GM12878 (cell line): ENCODE results near the gene RELL2. TPM values are rescaled to one million over a fixed set of nuclear protein-coding genes. Genes with fewer than 3 reads are reported as not detected.
A peak's percentile ranks its signal among the peaks of the same experiment; 100 is the strongest.

ENCODE experiments used
- ATF7 ChIP-seq: fragments of 450-650 bp; IDR thresholded peaks from 2 replicates; pipeline ENCODE4 v1.6.1; 2016; ENCODE audit warnings: low read depth, mild to moderate bottlenecking
- BCLAF1 ChIP-seq: fragments of 450-650 bp; IDR thresholded peaks from 2 replicates; pipeline ENCODE4 v1.6.1; 2017; ENCODE audit warnings: antibody characterized with exemption, mild to moderate bottlenecking, moderate library complexity
- CBX5 ChIP-seq: sonication (generic); IDR thresholded peaks from 2 replicates; pipeline ENCODE4 v1.6.1; 2016; ENCODE audit warnings: low read depth, moderate library complexity, mild to moderate bottlenecking, inconsistent platforms
- CREM ChIP-seq: IDR thresholded peaks from 2 replicates; pipeline ENCODE4 v1.6.1; 2014; ENCODE audit warnings: antibody characterized with exemption, low read depth
- ELK1 ChIP-seq: IDR thresholded peaks from 2 replicates; pipeline ENCODE4 v1.6.1; 2012; ENCODE audit warnings: low read depth, low read length, improper control_type of control experiment
- ESRRA ChIP-seq: IDR thresholded peaks from 2 replicates; pipeline ENCODE4 v1.6.1; 2012; ENCODE audit warnings: mild to moderate bottlenecking, low read length, improper control_type of control experiment
- GABPA ChIP-seq: IDR thresholded peaks from 2 replicates; pipeline ENCODE4 v1.6.1; 2014; ENCODE audit warnings: antibody characterized with exemption, low read depth, mild to moderate bottlenecking, inconsistent platforms
- HSF1 ChIP-seq: fragments of 150-350 bp; IDR thresholded peaks from 2 replicates; pipeline ENCODE4 v1.6.1; 2014; ENCODE audit warnings: mild to moderate bottlenecking, low read depth, low read length
- IRF4 ChIP-seq: IDR thresholded peaks from 2 replicates; pipeline ENCODE4 v1.6.1; 2011; ENCODE audit warnings: low read depth, low read length
- KAT2A ChIP-seq: conservative IDR thresholded peaks from 2 replicates; pipeline ENCODE4 v1.6.1; 2011; ENCODE audit warnings: low read depth, low read length; ENCODE audit not compliant: control insufficient read depth
- MEF2A ChIP-seq: IDR thresholded peaks from 2 replicates; pipeline ENCODE4 v1.6.1; 2011; ENCODE audit warnings: low read depth, mild to moderate bottlenecking, low read length, moderate library complexity; ENCODE audit not compliant: insufficient read depth
- MYC ChIP-seq: IDR thresholded peaks from 2 replicates; pipeline ENCODE4 v1.6.1; 2011; ENCODE audit warnings: mild to moderate bottlenecking, low read length, moderate library complexity, inconsistent platforms; ENCODE audit not compliant: insufficient read depth, insufficient replicate concordance, insufficient read length, severe bottlenecking
- NFYB ChIP-seq: IDR thresholded peaks from 2 replicates; pipeline ENCODE4 v1.6.1; 2011; ENCODE audit warnings: low read depth, mild to moderate bottlenecking, low read length, improper control_type of control experiment, moderate library complexity; ENCODE audit not compliant: insufficient read depth
- PAX8 ChIP-seq: fragments of 450-650 bp; IDR thresholded peaks from 2 replicates; pipeline ENCODE4 v1.6.1; 2017; ENCODE audit warnings: mild to moderate bottlenecking, moderate library complexity
- POLR2AphosphoS5 ChIP-seq: IDR thresholded peaks from 2 replicates; pipeline ENCODE4 v1.6.1; 2011; ENCODE audit warnings: mild to moderate bottlenecking, low read length, inconsistent platforms
- RAD21 ChIP-seq: IDR thresholded peaks from 2 replicates; pipeline ENCODE4 v1.6.1; 2011; ENCODE audit warnings: mild to moderate bottlenecking, low read depth, low read length, moderate library complexity; ENCODE audit not compliant: insufficient read depth
- RUNX3 ChIP-seq: IDR thresholded peaks from 2 replicates; pipeline ENCODE4 v1.6.1; 2012; ENCODE audit warnings: low read length, inconsistent platforms
- SMARCA5 ChIP-seq: fragments of 450-650 bp; IDR thresholded peaks from 2 replicates; pipeline ENCODE4 v1.6.1; 2017; ENCODE audit warnings: mild to moderate bottlenecking
- SP1 ChIP-seq: IDR thresholded peaks from one replicate; pipeline ENCODE4 v1.6.1; 2011; ENCODE audit warnings: low read depth, low read length
- SREBF1 ChIP-seq: IDR thresholded peaks from 2 replicates; pipeline ENCODE4 v1.6.1; 2012; ENCODE audit warnings: mild to moderate bottlenecking, low read length
- TBL1XR1 ChIP-seq: IDR thresholded peaks from 2 replicates; pipeline ENCODE4 v1.6.1; 2012; ENCODE audit warnings: low read depth, low read length, improper control_type of control experiment
- TCF7 ChIP-seq: IDR thresholded peaks from 2 replicates; pipeline ENCODE4 v1.6.1; 2014; ENCODE audit warnings: antibody characterized with exemption, borderline replicate concordance
- WRNIP1 ChIP-seq: IDR thresholded peaks from 2 replicates; pipeline ENCODE4 v1.6.1; 2011; ENCODE audit warnings: low read depth, low read length, improper control_type of control experiment, borderline replicate concordance
- YY1 ChIP-seq: IDR thresholded peaks from 2 replicates; pipeline ENCODE4 v1.6.1; 2011; ENCODE audit warnings: low read depth, mild to moderate bottlenecking, low read length
- ZBED1 ChIP-seq: IDR thresholded peaks from 2 replicates; pipeline ENCODE4 v1.6.1; 2016; ENCODE audit warnings: borderline replicate concordance
- ZBTB33 ChIP-seq: fragments of 450-650 bp; IDR thresholded peaks from 2 replicates; pipeline ENCODE4 v1.6.1; 2017; ENCODE audit warnings: mild to moderate bottlenecking
- ZSCAN29 ChIP-seq: fragments of 450-650 bp; IDR thresholded peaks from 2 replicates; pipeline ENCODE4 v1.6.1; 2017; ENCODE audit warnings: mild to moderate bottlenecking, moderate library complexity
- polyA plus RNA-seq, 11 experiments: library from polyadenylated mRNA; depleted of rRNA in 4 of 11; unstranded in 6 of 11; stranded (reverse) in 5 of 11; fragments of >200 nt; fragmentation: Nextera tagmentation in 4 of 11; fragmentation: Illumina TruSeq in 1 of 11; extraction: Ambion mirVana in 4 of 11; extraction: Trizol in 1 of 11; gene quantifications; 1 replicate in 1 of 11; 2 replicates in 10 of 11; pipeline versions ENCODE4 v1.2.1 to v1.2.3, GENCODE V29; 2011 to 2016; ENCODE audit warnings: inconsistent platforms in 2 of 11, missing spikeins in 2 of 11, low read depth in 1 of 11
- total RNA-seq, 4 experiments: library from RNA; depleted of rRNA in 3 of 4; stranded (reverse); fragments of >200 nt in 3 of 4; fragmentation: Illumina TruSeq in 1 of 4; extraction: Trizol in 1 of 4; gene quantifications; 2 replicates each; pipeline versions ENCODE4 v1.2.1 to v1.2.3, GENCODE V29; 2013 to 2021

Gene RELL2
- total and polyA plus RNA-seq, 10 of the 15 experiments (the other 5 are each of a cell fraction or from before 2014, with no cell fraction given) = 0.23 to 21.4 (median 7.1) TPM

- TF ChIP-seq ELK1 = no peak
- TF ChIP-seq SMARCA5 = no peak
- no peak for TF ChIP-seq ZSCAN29
- no peak for TF ChIP-seq MEF2A
- TF ChIP-seq POLR2AphosphoS5 = no peak
- TF ChIP-seq ATF7 = no peak
- TF ChIP-seq ZBTB33 = no peak
- TF ChIP-seq RAD21 = peak; percentile 52
- no peak for TF ChIP-seq SP1
- TF ChIP-seq GABPA = no peak
- no peak for TF ChIP-seq YY1
- no peak for TF ChIP-seq TBL1XR1
- TF ChIP-seq NFYB = no peak
- no peak for TF ChIP-seq CBX5
- TF ChIP-seq BCLAF1 = no peak
- no peak for TF ChIP-seq IRF4
- no peak for TF ChIP-seq KAT2A
- no peak for TF ChIP-seq PAX8
- TF ChIP-seq CREM = 0 out of 2 replicates have a peak, but pooled peaks have one; percentile 16
- peak; percentile 55 for TF ChIP-seq RUNX3
- TF ChIP-seq MYC = no peak
- no peak for TF ChIP-seq ESRRA
- no peak for TF ChIP-seq ZBED1
- no peak for TF ChIP-seq SREBF1
- no peak for TF ChIP-seq TCF7
- no peak for TF ChIP-seq WRNIP1
- TF ChIP-seq HSF1 = no peak
Measured at GRCh38 chr5:141637767-141638419, 1.1 kb downstream of the RELL2 start (continued).
